Endometrial microvascular endothelial cells (primary cell): ENCODE results near the gene RTL10. TPM values are rescaled to one million over a fixed set of nuclear protein-coding genes. Genes with fewer than 3 reads are reported as not detected.

Experiments used
- in situ Hi-C: cut with HindIII; loops from 2 replicates; pipeline ENCODE4 v1.10.0; 2017; ENCODE audit warnings: low sequenced_read_pairs, low pct_unique_long_range_greater_than_20kb; ENCODE audit errors: inconsistent ontology term
- total RNA-seq: library from RNA; depleted of rRNA; stranded (reverse); fragments of >200 nt; gene quantifications from one replicate; pipeline ENCODE4 v1.2.3, GENCODE V29; 2015; ENCODE audit errors: inconsistent ontology term

Gene RTL10
- 36.2 TPM for total RNA-seq

DNA sequence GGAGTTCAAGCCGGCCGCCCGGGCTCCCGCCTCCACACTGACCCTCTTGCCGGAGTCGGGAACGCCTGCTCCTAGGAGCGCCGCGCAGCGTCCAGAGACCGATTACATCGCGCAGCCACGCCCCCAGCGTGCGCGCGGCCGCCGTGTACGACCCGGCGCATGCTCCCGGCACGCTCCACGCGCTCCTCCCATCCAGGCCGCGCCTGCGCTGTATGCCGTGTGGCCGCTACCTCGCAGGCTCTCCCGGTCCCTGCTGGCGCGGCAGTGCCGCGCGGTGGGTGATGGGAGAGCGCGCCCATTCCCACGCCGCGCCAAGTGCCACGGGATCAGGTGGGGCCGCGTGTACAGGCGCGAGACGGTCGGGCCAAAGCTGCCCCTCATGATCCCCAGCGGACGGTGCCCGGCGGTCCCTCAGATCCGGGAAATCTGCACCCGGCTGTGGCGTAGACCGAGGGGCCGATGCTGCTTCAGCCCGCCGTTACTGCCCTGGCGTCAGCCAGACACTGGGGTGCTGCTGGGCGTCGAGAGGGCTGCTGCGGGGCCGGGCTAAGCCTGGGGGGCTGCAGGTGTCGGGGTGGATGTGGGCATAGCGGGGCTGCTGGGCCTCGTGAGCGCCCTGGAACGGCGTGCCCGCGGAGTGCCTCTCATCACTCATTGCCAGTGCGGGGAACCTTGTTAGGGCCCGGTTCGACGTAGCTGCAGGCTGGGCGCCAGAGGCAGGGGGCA, at the start of gene RTL10, which contains the start of gene GNB1L:
RTL10 (minus strand) TSS at position 97 of the 726 bp plus-strand sequence. CDS start 2,613 bp downstream, outside the sequence.
GNB1L (minus strand) TSS at position 97 of the 726 bp plus-strand sequence. CDS start 33,519 bp downstream, outside the sequence.
- in situ Hi-C loops: no loop called here

DNA sequence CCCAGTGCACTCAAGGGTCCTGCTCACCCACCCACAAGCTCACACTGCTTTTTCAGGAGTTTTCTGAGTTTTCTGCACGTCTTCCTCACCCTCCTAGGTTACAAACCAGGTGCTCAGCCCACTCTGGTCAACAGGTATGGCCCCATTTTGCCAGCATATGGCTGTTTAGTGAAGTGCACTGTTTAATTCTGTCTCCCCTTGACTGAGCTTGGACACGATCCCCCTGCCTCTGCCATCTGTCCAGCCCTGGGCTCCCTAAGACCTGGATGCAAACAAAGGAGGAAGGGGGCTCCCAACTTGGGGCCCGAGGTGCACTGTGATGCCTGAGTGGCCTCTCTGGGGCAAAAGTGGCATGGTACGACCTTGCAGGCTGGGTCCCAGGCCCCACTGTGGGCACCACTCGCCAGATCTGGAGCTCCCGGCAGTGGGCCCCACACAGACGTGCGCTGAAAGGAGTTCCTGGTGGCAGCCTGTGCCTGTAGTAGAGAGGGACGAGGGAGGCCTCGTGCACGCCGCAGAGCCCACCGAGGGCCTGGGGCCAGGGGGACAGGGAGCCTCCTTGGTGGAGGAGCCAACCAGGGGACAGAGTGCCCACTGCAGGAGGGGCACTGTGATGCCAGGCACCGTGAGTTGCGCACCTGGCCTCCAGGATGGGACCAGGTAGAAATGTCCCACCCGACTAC, 49.6 kb upstream of the RTL10 start:
- in situ Hi-C loops: no loop called here

DNA sequence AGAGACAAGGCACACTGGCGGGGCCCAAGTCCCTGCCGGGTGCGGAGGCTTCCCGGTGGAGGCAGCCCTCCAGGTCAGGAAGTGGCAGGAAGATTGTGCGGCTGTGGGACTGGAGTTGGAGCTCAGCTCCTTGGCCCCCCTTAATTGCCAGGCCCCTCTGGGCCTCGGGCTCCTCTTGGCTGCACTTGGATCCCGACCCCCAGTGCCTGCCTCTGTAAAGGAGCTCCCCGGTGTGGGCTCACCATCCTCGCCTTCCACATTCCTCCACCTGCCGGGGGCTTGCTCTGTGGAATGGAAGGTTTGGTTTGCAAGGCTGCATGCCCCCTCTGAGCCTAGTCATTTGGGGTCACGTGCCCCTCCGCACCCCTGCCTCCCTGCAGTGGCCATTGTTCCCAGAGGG, 48.8 kb upstream of the RTL10 start:
- in situ Hi-C loops: no loop called here

DNA sequence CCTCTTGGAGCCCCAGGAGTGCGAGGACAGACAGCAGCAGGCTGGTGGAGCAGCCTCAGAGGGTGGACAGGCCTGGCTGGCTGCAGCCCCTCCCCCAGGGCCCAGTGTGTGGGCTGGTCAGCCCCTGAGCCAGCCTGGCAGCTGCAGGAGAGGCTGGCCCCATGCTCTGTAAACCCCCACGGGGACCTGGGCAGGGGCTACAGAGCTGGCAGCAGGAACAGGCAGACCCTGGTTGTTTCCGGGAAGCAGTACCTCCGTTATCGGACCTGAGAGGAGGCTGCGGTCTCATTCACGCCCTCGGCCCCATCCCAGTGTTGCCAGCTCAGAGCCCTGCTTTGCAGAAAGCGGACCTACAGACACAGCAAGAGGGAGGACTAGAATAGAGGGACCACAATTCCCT, 48.4 kb upstream of the RTL10 start:
- in situ Hi-C loops: no loop called here

DNA sequence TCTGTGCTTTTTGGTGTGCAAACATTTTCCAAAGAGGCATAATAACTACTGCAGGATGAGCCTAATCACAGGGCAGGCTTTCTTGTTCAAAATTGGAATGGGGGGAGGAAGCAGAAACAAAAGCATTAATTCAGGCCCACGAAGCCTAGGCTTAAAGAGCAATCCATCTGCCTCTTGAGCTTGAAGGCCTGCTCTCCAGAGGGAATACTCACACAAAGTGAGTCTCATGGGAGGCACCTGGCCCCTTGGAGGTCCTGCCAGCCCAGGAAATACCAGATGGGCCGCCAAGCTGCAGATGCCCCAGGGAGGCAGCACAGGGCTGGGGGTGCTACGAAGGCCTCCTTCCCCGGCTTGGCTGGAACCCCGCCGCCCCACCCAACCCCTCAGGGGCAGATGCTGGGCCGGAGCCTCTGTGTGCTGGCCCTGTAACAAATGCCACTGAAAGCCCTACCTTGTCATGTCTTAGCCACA, 47.6 kb upstream of the RTL10 start:
- in situ Hi-C loops: no loop called here

- in situ Hi-C loops: no loop called here
These were observed 47.0 kb upstream of the RTL10 start for GRCh38 chr22:19901577-19902244.

DNA sequence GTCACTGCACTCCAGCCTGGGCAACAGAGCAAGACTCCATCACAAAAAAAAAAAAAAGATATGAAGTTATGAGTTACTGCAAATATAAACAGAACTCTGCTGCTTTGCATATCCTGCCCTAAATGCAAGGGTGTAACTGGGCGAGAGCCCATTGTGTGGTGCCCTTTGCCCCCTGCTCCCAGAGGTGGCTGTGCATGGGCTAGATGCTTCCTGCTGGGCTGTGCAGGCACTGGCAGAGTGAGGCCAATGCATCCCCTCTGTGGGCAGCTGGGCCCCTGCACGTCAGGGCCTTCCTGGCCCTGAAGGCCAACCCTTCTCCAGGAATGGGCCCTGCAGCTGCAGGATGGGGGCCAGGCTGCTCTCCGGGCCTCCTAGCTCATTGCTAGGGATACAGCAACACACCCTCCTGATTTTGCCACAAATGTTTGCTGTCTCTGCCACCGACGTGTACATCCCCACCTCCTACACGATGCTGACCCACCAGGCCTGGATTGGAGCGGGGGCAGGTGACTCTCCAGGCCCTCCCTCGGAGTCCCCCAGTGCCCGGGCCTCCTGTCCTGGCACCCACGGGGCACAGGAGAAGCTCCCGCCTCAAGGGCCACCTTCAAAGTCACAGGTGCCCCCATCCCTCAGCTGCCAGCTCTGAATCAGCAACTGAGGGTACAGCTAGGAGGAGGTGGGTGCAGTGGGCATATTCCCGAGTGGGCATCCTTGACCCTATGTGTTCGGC, 46.2 kb upstream of the RTL10 start:
- in situ Hi-C loops: no loop called here

- in situ Hi-C loops: no loop called here
These were observed 44.3 kb upstream of the RTL10 start for GRCh38 chr22:19898831-19899567.

- in situ Hi-C loops: no loop called here
These were observed 43.5 kb upstream of the RTL10 start for GRCh38 chr22:19898145-19898544.

GRCh38 chr22:19897726-19898125, 43.1 kb upstream of the RTL10 start:
- in situ Hi-C loops: no loop called here

- in situ Hi-C loops: no loop called here
These were observed 42.1 kb upstream of the RTL10 start for GRCh38 chr22:19896665-19897355.

GRCh38 chr22:19895160-19895849, 40.6 kb upstream of the RTL10 start:
- in situ Hi-C loops: no loop called here

- in situ Hi-C loops: loop anchor here (5.0 kb wide), 1 partner anchor 136 kb away; no protein-coding TSS in a partner anchor
These were observed 38.7 kb upstream of the RTL10 start for GRCh38 chr22:19893363-19893762.

- in situ Hi-C loops: loop anchor here (5.0 kb wide), 1 partner anchor 136 kb away; no protein-coding TSS in a partner anchor
These were observed 38.3 kb upstream of the RTL10 start for GRCh38 chr22:19892925-19893324.

DNA sequence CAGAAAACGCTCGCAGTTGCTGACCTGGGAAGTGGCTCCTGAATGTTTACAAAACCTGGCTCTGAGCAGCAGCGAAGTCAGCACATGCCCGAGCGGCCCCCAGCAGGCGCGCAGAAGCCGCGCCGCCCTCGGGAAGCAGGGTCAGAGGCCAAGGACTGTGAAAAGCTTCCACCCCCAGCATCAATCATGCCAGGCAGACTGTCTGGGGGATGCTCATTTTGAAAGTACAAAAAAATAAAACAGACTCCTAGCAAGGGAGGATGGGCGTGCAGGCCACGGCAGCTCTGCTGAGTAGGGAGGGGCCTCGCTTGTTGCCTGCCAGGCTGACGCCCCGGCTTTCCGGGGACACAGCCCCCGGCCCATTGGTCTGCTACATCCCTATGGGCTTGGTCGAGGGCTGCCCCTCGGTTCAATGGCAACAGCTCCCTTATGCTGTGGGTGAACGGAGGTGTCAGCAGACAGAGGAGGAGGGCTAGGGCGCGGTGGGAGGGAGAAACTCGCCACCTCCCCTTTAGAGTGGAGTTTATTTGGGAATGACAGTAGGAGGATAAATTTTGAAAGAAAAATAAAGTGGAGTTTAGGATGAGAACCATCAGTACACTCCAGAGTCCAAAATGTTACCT, 37.7 kb upstream of the RTL10 start:
- in situ Hi-C loops: loop anchor here (5.0 kb wide), 1 partner anchor 135 kb away; no protein-coding TSS in a partner anchor
